OCI-LY1 (cell line): ENCODE results near the gene CD247.

ENCODE experiments used
- H2AFZ ChIP-seq: fragments of 200-600 bp; sonication (generic), shearing (Covaris generic); 2 replicates; pipeline ENCODE4 v1.6.0; 2014; ENCODE audit warnings: antibody characterized with exemption, mild to moderate bottlenecking, low read length
- H3F3A ChIP-seq: fragments of 200-600 bp; sonication (generic), shearing (Covaris generic); 2 replicates; pipeline ENCODE4 v1.6.0; 2014; ENCODE audit warnings: mild to moderate bottlenecking, antibody characterized with exemption, low read length, moderate library complexity; ENCODE audit not compliant: insufficient read depth
- H3K27ac ChIP-seq: fragments of 200-600 bp; sonication (generic); 2 replicates; pipeline ENCODE4 v1.5.1; 2014; ENCODE audit warnings: low read length, mixed run types, mild to moderate bottlenecking, low read depth; ENCODE audit not compliant: poor library complexity, severe bottlenecking
- H3K27me3 ChIP-seq: fragments of 200-600 bp; sonication (generic); 2 replicates; pipeline ENCODE4 v1.6.0; 2014; ENCODE audit warnings: antibody characterized with exemption, mild to moderate bottlenecking, low read length, moderate library complexity; ENCODE audit not compliant: insufficient read depth
- H3K36me3 ChIP-seq: fragments of 200-600 bp; sonication (generic); 2 replicates; pipeline ENCODE4 v1.6.1; 2014; ENCODE audit warnings: mild to moderate bottlenecking, antibody characterized with exemption, low read length, moderate library complexity, mixed read lengths; ENCODE audit not compliant: insufficient read depth
- H3K4me1 ChIP-seq: fragments of 200-600 bp; sonication (generic); 2 replicates; pipeline ENCODE4 v1.5.1; 2014; ENCODE audit warnings: mild to moderate bottlenecking, low read length, moderate library complexity; ENCODE audit not compliant: insufficient read depth, severe bottlenecking
- H3K4me2 ChIP-seq: fragments of 200-600 bp; sonication (generic), shearing (Covaris generic); 2 replicates; pipeline ENCODE4 v1.6.1; 2014; ENCODE audit warnings: low read length
- H3K4me3 ChIP-seq: fragments of 200-600 bp; sonication (generic); 2 replicates; pipeline ENCODE4 v1.5.1; 2014; ENCODE audit warnings: low read length, low read depth, mild to moderate bottlenecking, mixed read lengths; ENCODE audit not compliant: poor library complexity, severe bottlenecking
- H3K79me2 ChIP-seq: fragments of 200-600 bp; shearing (Covaris generic); 2 replicates; pipeline ENCODE4 v1.6.1; 2016; ENCODE audit warnings: mixed run types, low read length, mixed read lengths; ENCODE audit not compliant: insufficient read depth
- H3K9ac ChIP-seq: fragments of 200-600 bp; sonication (generic), shearing (Covaris generic); 2 replicates; pipeline ENCODE4 v1.6.1; 2014; ENCODE audit warnings: mild to moderate bottlenecking, low read length, mixed read lengths
- H3K9me2 ChIP-seq: fragments of 200-600 bp; sonication (generic), shearing (Covaris generic); 2 replicates; pipeline ENCODE4 v1.6.1; 2014; ENCODE audit warnings: low read depth, mild to moderate bottlenecking, low read length, mixed read lengths
- H3K9me3 ChIP-seq: fragments of 200-600 bp; shearing (Covaris generic); 2 replicates; pipeline ENCODE4 v1.6.1; 2014; ENCODE audit warnings: low read length, mixed read lengths
- H4K20me1 ChIP-seq: fragments of 200-600 bp; sonication (generic), shearing (Covaris generic); 2 replicates; pipeline ENCODE4 v1.6.0; 2016; ENCODE audit warnings: mild to moderate bottlenecking, low read length; ENCODE audit not compliant: insufficient read depth
- CTCF ChIP-seq: fragments of 200-600 bp; sonication (generic), shearing (Covaris generic); IDR thresholded peaks from 2 replicates; pipeline ENCODE4 v1.5.1; 2017; ENCODE audit warnings: mild to moderate bottlenecking, antibody characterized with exemption, low read length, moderate library complexity, mixed read lengths
- EZH2 ChIP-seq: fragments of 200-600 bp; sonication (generic), shearing (Covaris generic); IDR thresholded peaks from 2 replicates; pipeline ENCODE4 v1.8.0; 2017; ENCODE audit warnings: borderline replicate concordance, mixed run types, mild to moderate bottlenecking, antibody characterized with exemption, low read length, moderate library complexity, mixed read lengths

The CD247 gene

GRCh38 chr1:167476061-167476460 lies 42.3 kb downstream of the CD247 start:
- TF ChIP-seq CTCF: no peak
- no peak for TF ChIP-seq EZH2
- Histone ChIP-seq H3K9ac (no peak overlapping the region), H3K9me2 (no peaks in the 10 kb centered on the region), H3K4me2 (no peak overlapping the region), H4K20me1 (no peaks in the 10 kb centered on the region), H3K4me3 (no peak overlapping the region), H3K79me2 (no peaks in the 10 kb centered on the region), H3K9me3 (0 out of 2 replicates have a peak, but pooled peaks cover 2% of the 10 kb centered on the region), H3F3A (no peaks in the 10 kb centered on the region; the same call in 1 of the 2 replicates), H3K4me1 (peaks cover 19% of the 10 kb centered on the region), H3K27ac (no peak overlapping the region), H2AFZ (no peak overlapping the region), H3K27me3 (no peaks in the 10 kb centered on the region), H3K36me3 (no peaks in the 10 kb centered on the region; the same call in 1 of the 2 replicates)

DNA sequence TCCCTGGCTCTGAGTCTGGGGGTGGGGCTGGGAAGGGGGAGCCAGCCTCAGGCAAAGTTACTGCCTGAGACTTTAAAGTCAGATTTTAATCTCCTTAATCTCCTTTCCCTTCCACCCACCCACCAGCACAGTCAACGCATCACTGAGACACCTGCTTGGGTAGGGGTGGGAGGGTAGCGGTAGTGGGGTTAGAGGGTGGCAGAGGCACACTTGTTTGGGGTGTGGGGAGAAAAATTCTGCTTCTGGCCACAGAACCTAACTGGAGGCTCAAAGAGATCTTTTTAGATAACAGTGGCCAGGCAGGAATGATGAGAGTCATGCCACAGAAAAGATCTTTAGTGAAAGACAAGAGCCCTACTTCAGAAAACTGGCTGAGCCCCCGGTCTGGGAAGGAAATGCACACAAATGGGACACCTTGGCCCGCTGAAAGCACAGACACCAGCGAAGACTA lies 44.1 kb downstream of the CD247 start:
- Histone ChIP-seq H3K4me3 (no peak overlapping the region), H2AFZ (peak overlapping the region; percentile 32; the same call in 1 of the 2 replicates), H3K36me3 (no peaks in the 10 kb centered on the region; the same call in 1 of the 2 replicates), H3F3A (no peaks in the 10 kb centered on the region), H3K27me3 (no peaks in the 10 kb centered on the region), H4K20me1 (no peaks in the 10 kb centered on the region), H3K4me1 (peaks cover 13% of the 10 kb centered on the region), H3K27ac (no peak overlapping the region), H3K79me2 (no peaks in the 10 kb centered on the region), H3K9ac (no peak overlapping the region), H3K9me2 (no peaks in the 10 kb centered on the region), H3K4me2 (peak overlapping the region; percentile 35; the same call in 1 of the 2 replicates), H3K9me3 (0 out of 2 replicates have a peak, but pooled peaks cover 2% of the 10 kb centered on the region)
- TF ChIP-seq CTCF (no peak), EZH2 (no peak)

- Histone ChIP-seq H4K20me1 (no peaks in the 10 kb centered on the region), H3K36me3 (no peaks in the 10 kb centered on the region; the same call in 1 of the 2 replicates), H3K9ac (no peak overlapping the region), H2AFZ (peak overlapping the region; percentile 32; the same call in 1 of the 2 replicates), H3K27me3 (no peaks in the 10 kb centered on the region), H3F3A (no peaks in the 10 kb centered on the region), H3K4me2 (peak overlapping the region; percentile 35; the same call in 1 of the 2 replicates), H3K9me3 (0 out of 2 replicates have a peak, but pooled peaks cover 2% of the 10 kb centered on the region), H3K4me3 (no peak overlapping the region), H3K27ac (no peak overlapping the region), H3K79me2 (no peaks in the 10 kb centered on the region), H3K9me2 (no peaks in the 10 kb centered on the region), H3K4me1 (peaks cover 13% of the 10 kb centered on the region)
- no peak for TF ChIP-seq CTCF
- TF ChIP-seq EZH2: no peak
Observed at GRCh38 chr1:167473761-167474160, 44.6 kb downstream of the CD247 start.
